B cell (primary cell): ENCODE results near the gene APBA2. TPM values are rescaled to one million over a fixed set of nuclear protein-coding genes. Genes with fewer than 3 reads are reported as not detected.
"Not testable (repeated sequence)": the region's sequence is repeated elsewhere in the genome, so short reads cannot be mapped to it uniquely, and the experiment has no call there.

ENCODE experiments used
- ATAC-seq: fragments of 200-7000 bp; cut with Tn5 transposase; one replicate; pipeline ENCODE4 v1.10.0; 2021; ENCODE audit warnings: low read depth, mild to moderate bottlenecking, moderate number of reproducible peaks, moderate library complexity
- CTCF ChIA-PET: fragments of 350-600 bp; sonication (Branson Sonifier 250); formaldehyde crosslinking; loops from one replicate; lab custom pipeline; 2021; ENCODE audit warnings: antibody characterized with exemption, inconsistent platforms; lab: Charles Lee
- POLR2A ChIA-PET: fragments of 350-600 bp; sonication (Branson Sonifier 250); formaldehyde crosslinking; loops from one replicate; lab custom pipeline; 2021; ENCODE audit warnings: antibody characterized with exemption; lab: Charles Lee
- DNase-seq: peaks from one replicate; pipeline ENCODE4 v3.0.0; 2013
- H2AFZ ChIP-seq: 2 replicates; pipeline ENCODE4 v1.6.1; 2012; ENCODE audit warnings: mild to moderate bottlenecking, low read depth, low read length; ENCODE audit not compliant: insufficient read depth, poor library complexity, severe bottlenecking
- H3K27ac ChIP-seq, 2 donors: 1 replicate in 1 of 2; 2 replicates in 1 of 2; pipeline ENCODE4 v1.5.1; 2012 to 2013; ENCODE audit warnings: low read length in 2 of 2, mild to moderate bottlenecking in 2 of 2, moderate library complexity in 1 of 2
- H3K27me3 ChIP-seq, 4 experiments: fragments of 200-600 bp in 1 of 4; sonication (generic) in 1 of 4; replicated peaks in 1 of 4; 1 replicate in 2 of 4; 2 replicates in 2 of 4; pipeline versions ENCODE4 v1.6.1 to v1.7.0; 2013 to 2016; ENCODE audit warnings: low read length in 3 of 4, mild to moderate bottlenecking in 2 of 4, mixed read lengths in 1 of 4, moderate library complexity in 1 of 4; ENCODE audit not compliant: insufficient read depth in 4 of 4, control insufficient read depth in 3 of 4; ENCODE audit errors: control extremely low read depth in 1 of 4
- H3K36me3 ChIP-seq, 2 experiments: replicated peaks in 1 of 2; 1 replicate in 1 of 2; 2 replicates in 1 of 2; pipeline versions ENCODE4 v1.6.1 to v1.7.1; 2013; ENCODE audit warnings: low read length in 1 of 2; ENCODE audit not compliant: insufficient read depth in 2 of 2, control insufficient read depth in 1 of 2; ENCODE audit errors: control extremely low read depth in 1 of 2, extremely low read depth in 1 of 2
- H3K4me1 ChIP-seq, 2 donors: fragments of 200-600 bp in 1 of 2; sonication (generic) in 1 of 2; 1 replicate in 1 of 2; 2 replicates in 1 of 2; pipeline versions ENCODE4 v1.5.1 to v1.6.1; 2013 to 2017; ENCODE audit warnings: low read length in 2 of 2; ENCODE audit not compliant: control insufficient read depth in 2 of 2, insufficient read depth in 2 of 2
- H3K4me2 ChIP-seq: replicated peaks from 2 replicates; pipeline ENCODE3; 2012; ENCODE audit warnings: mild to moderate bottlenecking, low read depth, low read length; ENCODE audit not compliant: poor library complexity, severe bottlenecking
- H3K4me3 ChIP-seq, 5 experiments: fragments of 200-600 bp in 1 of 5; sonication (generic) in 1 of 5; 1 replicate in 3 of 5; 2 replicates in 2 of 5; pipeline versions ENCODE4 v1.5.1 to v1.7.0; 2011 to 2016; ENCODE audit warnings: low read length in 4 of 5, mild to moderate bottlenecking in 4 of 5, low read depth in 2 of 5, control low read depth in 1 of 5, moderate library complexity in 1 of 5; ENCODE audit not compliant: insufficient read depth in 1 of 5; ENCODE audit errors: control extremely low read depth in 1 of 5, extremely low read depth in 1 of 5
- H3K79me2 ChIP-seq: fragments of 200-600 bp; sonication (generic); one replicate; pipeline ENCODE4 v1.6.0; 2016; ENCODE audit warnings: low read length; ENCODE audit not compliant: control insufficient read depth, insufficient read depth
- H3K9ac ChIP-seq: fragments of 200-600 bp; sonication (generic); 2 replicates; pipeline ENCODE4 v1.6.1; 2017; ENCODE audit warnings: mild to moderate bottlenecking, low read length, moderate library complexity
- H3K9me3 ChIP-seq, 3 donors: one replicate each; pipeline versions ENCODE4 v1.6.1 to v1.7.1; 2013; ENCODE audit warnings: low read length in 2 of 3; ENCODE audit not compliant: control insufficient read depth in 2 of 3, insufficient read depth in 1 of 3; ENCODE audit errors: control extremely low read depth in 1 of 3
- H4K20me1 ChIP-seq: 2 replicates; pipeline ENCODE4 v1.6.0; 2012; ENCODE audit warnings: mild to moderate bottlenecking, low read length; ENCODE audit not compliant: insufficient read depth, control insufficient read depth, poor library complexity, severe bottlenecking
- H3K27ac Mint-ChIP-seq: one replicate; pipeline ENCODE4 v1.8.0; 2021; ENCODE audit warnings: mixed read lengths
- H3K27me3 Mint-ChIP-seq: one replicate; pipeline ENCODE4 v1.8.0; 2021; ENCODE audit warnings: mixed read lengths
- H3K4me1 Mint-ChIP-seq: one replicate; pipeline ENCODE4 v1.8.0; 2021; ENCODE audit warnings: mixed read lengths
- H3K4me3 Mint-ChIP-seq: one replicate; pipeline ENCODE4 v1.8.0; 2021; ENCODE audit warnings: mixed read lengths
- H3K9me3 Mint-ChIP-seq: one replicate; pipeline ENCODE4 v1.8.0; 2022; ENCODE audit warnings: mixed read lengths; ENCODE audit not compliant: insufficient read depth
- EZH2 ChIP-seq: IDR thresholded peaks from 2 replicates; pipeline ENCODE4 v1.6.1; 2012; ENCODE audit warnings: borderline replicate concordance, low read depth, mild to moderate bottlenecking, moderate library complexity, low read length; ENCODE audit not compliant: insufficient read depth, poor library complexity, severe bottlenecking
- WGBS: methylation state at CpG from one replicate; pipeline ENCODE4 v1.1.5; 2013; ENCODE audit warnings: missing lambda C conversion rate; ENCODE audit not compliant: insufficient coverage; 5-methylcytosine and 5-hydroxymethylcytosine counted together
- intact Hi-C: fragments of 100-400 bp; cut with micrococcal nuclease; formaldehyde crosslinking; loops from one replicate; pipeline ENCODE4 v1.10.0; 2022
- polyA plus RNA-seq: library from polyadenylated mRNA; depleted of rRNA; stranded (reverse); fragments of >200 nt; gene quantifications from 2 replicates; pipeline ENCODE4 v1.2.3, GENCODE V29; 2012
- total RNA-seq, 2 donors: library from RNA; stranded (reverse); fragments of 120-200 nt in 1 of 2; gene quantifications; 1 replicate in 1 of 2; 2 replicates in 1 of 2; pipeline versions ENCODE4 v1.2.3 to v1.2.4, GENCODE V29; 2013 to 2022
- TF ChIP-seq, protein P1 (sequence below): fragments of 200-600 bp; IDR thresholded peaks from one replicate; pipeline ENCODE4 v1.8.0; 2022; ENCODE audit warnings: antibody characterized with exemption, mild to moderate bottlenecking

The APBA2 gene
- total and polyA plus RNA-seq, 2 donors (not counting 1 experiment from before 2014, with no cell fraction given): 0.19 TPM; not detected in 1

DNA sequence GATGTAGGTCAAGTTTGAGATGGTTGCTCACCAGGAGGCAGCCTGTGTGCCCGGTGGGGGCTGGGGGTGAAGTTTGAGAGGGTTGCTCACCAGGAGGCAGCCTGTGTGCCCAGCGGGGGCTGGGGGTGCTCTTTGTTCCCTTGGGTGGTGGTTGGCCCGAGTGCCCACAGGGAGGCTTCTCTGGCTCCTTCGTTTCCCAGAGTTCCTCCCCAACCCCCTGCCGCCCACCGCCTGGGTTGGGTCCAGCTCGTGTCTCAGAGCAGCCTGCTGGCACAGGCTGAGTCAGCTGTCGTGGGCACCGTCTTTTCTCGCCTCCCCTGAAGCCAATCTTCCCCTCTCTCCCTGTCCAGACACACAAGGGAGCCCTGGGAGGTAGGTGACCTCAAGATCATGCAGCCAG is 3.1 kb downstream of the APBA2 start:
- no peaks in the 10 kb centered on the region for H3K4me1 Mint-ChIP-seq
- POLR2A ChIA-PET: no interaction called here
- peaks cover 0 to 4% (median 0%) of the 10 kb centered on the region in 3 donors for H3K9me3 ChIP-seq

DNA sequence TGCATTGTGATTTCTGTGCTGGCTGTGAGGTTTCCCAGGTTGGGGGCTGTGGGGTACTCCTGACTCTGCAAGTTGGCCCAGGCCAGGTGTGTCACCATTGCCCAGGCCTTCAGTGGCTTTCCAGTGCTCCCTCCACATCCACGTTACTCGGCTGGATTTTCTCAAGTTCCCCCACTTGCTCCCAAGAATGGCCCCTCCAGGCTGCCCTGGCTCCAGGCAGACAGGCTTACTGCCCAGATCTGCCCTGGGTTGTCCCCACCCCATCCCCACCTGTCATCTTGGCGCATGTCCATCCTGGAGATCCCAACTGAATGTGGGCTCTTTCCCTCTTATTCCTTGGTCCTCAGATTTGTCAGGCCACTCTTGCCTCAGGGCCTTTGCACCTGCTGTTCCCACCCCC is 3.6 kb downstream of the APBA2 start:
- Mint-ChIP-seq H3K9me3 (no peaks in the 10 kb centered on the region), H3K4me1 (no peaks in the 10 kb centered on the region), H3K27ac (no peak overlapping the region), H3K27me3 (peaks cover 29% of the 10 kb centered on the region), H3K4me3 (no peak overlapping the region)
- Histone ChIP-seq H3K4me1 (no peaks in the 10 kb centered on the region), H3K36me3 (no peaks in the 10 kb centered on the region), H2AFZ (no peak overlapping the region), H3K4me2 (no peak overlapping the region), H3K9ac (no peak overlapping the region), H3K9me3 (peaks cover 0 to 4% (median 0%) of the 10 kb centered on the region in 3 donors), H3K27ac (no peak overlapping the region), H3K27me3 (peaks cover 0 to 14% (median 0%) of the 10 kb centered on the region in 4 experiments), H4K20me1 (no peaks in the 10 kb centered on the region), H3K79me2 (no peaks in the 10 kb centered on the region), H3K4me3 (no peak overlapping the region)
- intact Hi-C loops: no loop called here
- DNase-seq (no peak), ATAC-seq (no peak)
- TF ChIP-seq, protein P1, sequence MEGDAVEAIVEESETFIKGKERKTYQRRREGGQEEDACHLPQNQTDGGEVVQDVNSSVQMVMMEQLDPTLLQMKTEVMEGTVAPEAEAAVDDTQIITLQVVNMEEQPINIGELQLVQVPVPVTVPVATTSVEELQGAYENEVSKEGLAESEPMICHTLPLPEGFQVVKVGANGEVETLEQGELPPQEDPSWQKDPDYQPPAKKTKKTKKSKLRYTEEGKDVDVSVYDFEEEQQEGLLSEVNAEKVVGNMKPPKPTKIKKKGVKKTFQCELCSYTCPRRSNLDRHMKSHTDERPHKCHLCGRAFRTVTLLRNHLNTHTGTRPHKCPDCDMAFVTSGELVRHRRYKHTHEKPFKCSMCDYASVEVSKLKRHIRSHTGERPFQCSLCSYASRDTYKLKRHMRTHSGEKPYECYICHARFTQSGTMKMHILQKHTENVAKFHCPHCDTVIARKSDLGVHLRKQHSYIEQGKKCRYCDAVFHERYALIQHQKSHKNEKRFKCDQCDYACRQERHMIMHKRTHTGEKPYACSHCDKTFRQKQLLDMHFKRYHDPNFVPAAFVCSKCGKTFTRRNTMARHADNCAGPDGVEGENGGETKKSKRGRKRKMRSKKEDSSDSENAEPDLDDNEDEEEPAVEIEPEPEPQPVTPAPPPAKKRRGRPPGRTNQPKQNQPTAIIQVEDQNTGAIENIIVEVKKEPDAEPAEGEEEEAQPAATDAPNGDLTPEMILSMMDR: no peak
- no peak for TF ChIP-seq EZH2
- ChIA-PET POLR2A (no interaction called here), CTCF (no interaction called here)
- WGBS: 89% methylated on average over 3 of the region's 3 CpGs

More for the DNA sequence above, 3.1 kb downstream of the APBA2 start:
- H3K4me3 ChIP-seq: no peak overlapping the region
- H3K27me3 ChIP-seq: peaks cover 0 to 14% (median 0%) of the 10 kb centered on the region in 4 experiments
- Mint-ChIP-seq H3K27ac (no peak overlapping the region), H3K27me3 (peaks cover 32% of the 10 kb centered on the region), H3K4me3 (no peak overlapping the region), H3K9me3 (no peaks in the 10 kb centered on the region)
- no peaks in the 10 kb centered on the region for H3K79me2 ChIP-seq
- ATAC-seq: no peak
- no peak for DNase-seq
- H3K9ac ChIP-seq: no peak overlapping the region
- H3K4me2 ChIP-seq: no peak overlapping the region
- H2AFZ ChIP-seq: no peak overlapping the region
- TF ChIP-seq, protein P1: no peak
- TF ChIP-seq EZH2: no peak
- no peaks in the 10 kb centered on the region for H3K36me3 ChIP-seq
- 83% methylated on average over 10 of the region's 10 CpGs for WGBS
- H4K20me1 ChIP-seq: no peaks in the 10 kb centered on the region
- CTCF ChIA-PET: no interaction called here
- no peaks in the 10 kb centered on the region for H3K4me1 ChIP-seq
- H3K27ac ChIP-seq: no peak overlapping the region
- intact Hi-C loops: no loop called here

DNA sequence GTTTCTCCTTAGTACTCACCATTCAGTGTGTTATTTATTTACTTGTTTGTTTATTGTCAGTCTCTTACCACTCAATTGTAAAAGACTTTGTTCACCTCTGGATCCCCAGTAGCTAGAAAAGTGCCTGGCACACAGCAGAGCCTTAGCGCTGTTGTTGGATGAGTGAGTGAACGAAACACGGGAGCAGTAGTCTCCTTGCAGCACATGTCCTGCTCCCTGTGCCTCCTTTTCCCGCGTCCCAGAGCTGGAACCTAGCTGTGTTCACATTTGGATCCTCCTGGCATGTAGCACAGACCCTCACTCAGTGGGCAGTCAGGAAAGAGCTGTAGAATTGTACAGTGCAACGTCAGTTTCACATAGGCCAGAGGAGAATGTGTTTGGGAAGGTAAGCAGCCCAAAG is 4.1 kb downstream of the APBA2 start:
- POLR2A ChIA-PET, H3K9ac ChIP-seq, DNase-seq, H3K27ac ChIP-seq, H2AFZ ChIP-seq, H3K4me3 ChIP-seq, CTCF ChIA-PET, H4K20me1 ChIP-seq, H3K9me3 Mint-ChIP-seq, H3K4me2 ChIP-seq, H3K9me3 ChIP-seq, H3K27ac Mint-ChIP-seq, H3K36me3 ChIP-seq, H3K4me3 Mint-ChIP-seq, ATAC-seq, intact Hi-C loops, H3K4me1 Mint-ChIP-seq, H3K79me2 ChIP-seq, H3K4me1 ChIP-seq: not testable (repeated sequence)
- peaks cover 24% of the 10 kb centered on the region for H3K27me3 Mint-ChIP-seq
- 90% methylated on average over 5 of the region's 6 CpGs for WGBS
- peaks cover 0 to 14% (median 0%) of the 10 kb centered on the region in 4 experiments for H3K27me3 ChIP-seq
